GM18519 (cell line): ENCODE results near the gene NAA60.
A peak's percentile ranks its signal among the peaks of the same experiment; 100 is the strongest.

Experiments
- ATAC-seq: cut with Tn5 transposase; IDR thresholded peaks from one replicate; pipeline ENCODE4 v1.9.1; 2021; ENCODE audit warnings: mild to moderate bottlenecking, moderate library complexity; ENCODE audit not compliant: unreplicated experiment, low FRiP score

Gene NAA60

GRCh38 chr16:3443108-3444031, at the start of gene NAA60, which contains the start of gene ZNF597:
Gene NAA60, plus strand, starts transcription at chr16:3443680. Its CDS starts 32,548 bp downstream, at chr16:3476228.
Gene ZNF597, minus strand, starts transcription at chr16:3443504. Its CDS starts 351 bp downstream, at chr16:3443153.
- ATAC-seq, result peak; percentile 74

- no peak for ATAC-seq
Measured at GRCh38 chr16:3400446-3400778, 43.1 kb upstream of the NAA60 start.

GRCh38 chr16:3400779-3401688, 42.4 kb upstream of the NAA60 start, which contains the start of the genes ZNF174 and ZSCAN32:
Gene ZNF174, plus strand, starts transcription at chr16:3401215. Its CDS starts 790 bp downstream, at chr16:3402005.
Gene ZSCAN32, minus strand, starts transcription at chr16:3401004. Its CDS starts 3,447 bp downstream, at chr16:3397557.
- ATAC-seq, result peak; percentile 91

- ATAC-seq, result no peak
Measured at GRCh38 chr16:3401719-3402397, 41.6 kb upstream of the NAA60 start.

- ATAC-seq, result no peak
Measured at GRCh38 chr16:3408561-3409197, 34.8 kb upstream of the NAA60 start.

- ATAC-seq, result no peak
Measured at GRCh38 chr16:3413730-3414379, 29.6 kb upstream of the NAA60 start.

GRCh38 chr16:3431779-3432219, 11.7 kb upstream of the NAA60 start:
- no peak for ATAC-seq

- no peak for ATAC-seq
Measured at GRCh38 chr16:3434373-3434772, 9.1 kb upstream of the NAA60 start.

- ATAC-seq, result no peak
Measured at GRCh38 chr16:3439637-3440036, 3.8 kb upstream of the NAA60 start.

GRCh38 chr16:3444032-3444388, 530 bp downstream of the NAA60 start:
- no peak for ATAC-seq

GRCh38 chr16:3454093-3454492, 10.6 kb downstream of the NAA60 start:
- ATAC-seq, result no peak

GRCh38 chr16:3454631-3455147, 11.2 kb downstream of the NAA60 start:
- ATAC-seq, result no peak

GRCh38 chr16:3457434-3458252, 14.2 kb downstream of the NAA60 start:
- peak; percentile 65 for ATAC-seq

GRCh38 chr16:3458278-3458851, 14.9 kb downstream of the NAA60 start:
- no peak for ATAC-seq

- ATAC-seq, result no peak
Measured at GRCh38 chr16:3458852-3459361, 15.4 kb downstream of the NAA60 start.

- no peak for ATAC-seq
Measured at GRCh38 chr16:3459401-3460090, 16.1 kb downstream of the NAA60 start.

GRCh38 chr16:3460121-3460520, 16.6 kb downstream of the NAA60 start:
- ATAC-seq, result no peak
